Stimulated activated CD4-positive, alpha-beta T cell treated with anti-CD3 and anti-CD28 coated beads, Interleukin-2, amount 100 ng/mL, for 24 hours (primary cell): Measurements from ENCODE around the gene GID8.

Source experiments
- DNase-seq, 2 donors: peaks; one replicate each; pipeline ENCODE4 v3.0.0-alpha.2; 2020

The GID8 gene

DNA sequence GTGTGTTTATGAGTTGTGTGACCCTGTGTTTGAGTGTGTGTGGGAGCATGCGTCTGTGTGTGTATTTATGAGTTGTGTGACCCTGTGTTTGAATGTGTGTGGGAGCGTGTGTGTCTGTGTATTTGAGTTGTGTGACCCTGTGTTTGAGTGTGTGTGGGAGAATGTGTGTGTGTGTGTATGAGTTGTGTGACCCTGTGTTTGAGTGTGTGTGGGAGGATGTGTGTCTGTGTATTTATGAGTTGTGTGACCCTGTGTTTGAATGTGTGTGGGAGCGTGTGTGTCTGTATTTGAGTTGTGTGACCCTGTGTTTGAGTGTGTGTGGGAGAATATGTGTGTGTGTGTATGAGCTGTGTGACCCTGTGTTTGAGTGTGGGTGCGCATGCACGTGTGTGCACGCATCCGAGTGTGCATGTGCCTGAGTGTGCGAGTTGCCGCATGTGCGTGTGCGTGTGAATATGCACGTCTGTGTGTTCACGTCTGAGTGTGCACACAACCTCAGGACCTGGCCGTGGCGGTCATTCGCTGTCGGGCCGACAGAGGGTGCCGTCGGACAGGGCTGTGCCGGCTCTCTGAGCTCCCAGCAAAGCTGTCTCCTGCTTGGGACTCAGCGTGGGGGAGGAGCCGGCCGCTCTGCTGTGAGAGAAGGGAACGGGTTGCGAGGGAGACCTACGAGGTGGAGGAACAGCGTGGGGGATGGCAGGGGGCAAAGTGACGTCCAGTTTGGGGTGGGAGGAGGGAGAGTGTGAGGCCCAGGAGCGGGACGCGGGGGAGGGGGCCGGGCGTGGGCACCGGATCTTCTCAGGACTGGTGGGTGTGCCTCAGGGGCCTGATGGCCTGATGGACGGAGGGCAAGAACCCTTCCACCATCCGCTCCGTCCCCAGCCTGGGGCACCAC lies 34.2 kb downstream of the GID8 start:
- DNase-seq = peak; percentile 88 to 92

- DNase-seq = no peak
These were observed 35.1 kb downstream of the GID8 start for GRCh38 chr20:62972845-62973745.

DNA sequence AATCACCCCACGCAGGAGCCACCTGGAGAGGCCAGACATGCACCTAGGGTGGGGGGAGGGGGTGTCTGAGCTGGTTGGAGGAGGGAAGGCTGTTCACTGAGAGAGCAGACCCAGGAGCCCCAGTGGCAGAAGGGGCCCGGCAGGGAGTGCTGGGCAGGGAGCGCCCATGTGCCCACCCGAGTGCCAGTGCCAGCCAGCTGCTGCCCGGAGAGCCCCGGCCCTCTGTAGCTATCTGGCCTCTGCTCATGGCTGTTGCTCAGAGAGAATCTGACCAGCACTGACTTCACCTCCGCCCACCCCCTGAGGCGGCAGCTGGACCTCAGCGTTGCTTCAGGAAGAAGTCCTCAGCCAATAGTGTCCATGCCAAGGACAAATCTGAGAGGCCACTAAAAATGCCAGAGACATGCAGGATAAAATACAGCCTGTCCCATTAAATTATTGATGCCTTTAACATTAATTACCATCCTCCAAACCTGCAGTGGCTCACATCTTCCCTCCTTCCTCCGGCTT lies 37.4 kb downstream of the GID8 start:
- DNase-seq = no peak

- DNase-seq = no peak
These were observed 38.0 kb downstream of the GID8 start for GRCh38 chr20:62975812-62976508.

GRCh38 chr20:62976886-62977285 lies 38.9 kb downstream of the GID8 start:
- no peak for DNase-seq

- peak; percentile 76 to 77 for DNase-seq
These were observed 39.9 kb downstream of the GID8 start for GRCh38 chr20:62977613-62978560.

- DNase-seq = no peak
These were observed 40.6 kb downstream of the GID8 start for GRCh38 chr20:62978561-62978943.

DNA sequence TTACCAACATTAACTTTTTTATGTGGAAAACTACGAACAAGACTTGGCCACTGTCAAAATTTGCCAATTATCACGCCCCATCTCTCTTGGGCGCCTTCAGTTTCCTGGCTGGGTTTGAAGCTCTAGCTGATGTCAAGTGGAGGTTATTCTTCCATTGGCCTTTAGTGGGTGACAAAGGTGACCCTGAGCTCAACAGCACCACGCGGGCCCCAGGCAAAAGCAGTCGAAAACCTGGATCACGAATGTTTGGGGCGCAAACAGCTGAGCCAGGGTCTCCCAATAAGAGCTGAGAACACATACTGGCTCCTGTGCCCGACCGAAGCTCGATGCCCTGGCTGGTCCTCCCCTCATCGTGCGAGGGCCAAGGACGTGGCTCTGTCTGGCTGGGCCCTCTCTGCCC lies 41.4 kb downstream of the GID8 start:
- no peak for DNase-seq

DNA sequence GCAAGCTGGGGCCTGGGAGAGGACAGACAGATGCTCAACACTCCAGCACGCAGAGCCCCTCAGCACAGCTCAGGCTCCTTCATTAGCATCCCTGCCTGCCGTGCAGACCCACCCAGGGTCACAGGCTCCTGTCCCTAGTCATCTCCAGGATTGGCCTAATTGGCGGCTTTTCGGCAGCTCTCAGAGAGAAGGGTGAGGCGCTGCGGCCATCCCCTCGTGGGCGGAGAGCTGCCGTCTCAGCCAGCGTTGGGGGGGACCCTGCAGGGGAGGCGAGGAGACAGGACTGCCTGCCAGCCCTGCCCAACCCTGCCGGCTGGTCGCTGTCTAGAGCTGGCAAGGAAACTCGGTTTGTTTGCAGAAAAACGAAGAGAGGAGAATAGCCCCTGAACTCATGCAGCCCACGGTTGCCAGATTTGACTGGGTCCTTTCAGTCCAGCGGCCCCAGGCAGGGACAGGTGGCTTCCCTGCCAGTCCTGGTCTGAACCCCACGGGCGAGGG lies 42.0 kb downstream of the GID8 start:
- no peak for DNase-seq

- no peak for DNase-seq
These were observed 42.5 kb downstream of the GID8 start for GRCh38 chr20:62980380-62980960.

- peak; percentile 32 to 47 for DNase-seq
These were observed 43.0 kb downstream of the GID8 start for GRCh38 chr20:62980970-62981369.

- no peak for DNase-seq
These were observed 44.5 kb downstream of the GID8 start for GRCh38 chr20:62982124-62983075.

GRCh38 chr20:62983210-62983609 lies 45.3 kb downstream of the GID8 start:
- DNase-seq = no peak

DNA sequence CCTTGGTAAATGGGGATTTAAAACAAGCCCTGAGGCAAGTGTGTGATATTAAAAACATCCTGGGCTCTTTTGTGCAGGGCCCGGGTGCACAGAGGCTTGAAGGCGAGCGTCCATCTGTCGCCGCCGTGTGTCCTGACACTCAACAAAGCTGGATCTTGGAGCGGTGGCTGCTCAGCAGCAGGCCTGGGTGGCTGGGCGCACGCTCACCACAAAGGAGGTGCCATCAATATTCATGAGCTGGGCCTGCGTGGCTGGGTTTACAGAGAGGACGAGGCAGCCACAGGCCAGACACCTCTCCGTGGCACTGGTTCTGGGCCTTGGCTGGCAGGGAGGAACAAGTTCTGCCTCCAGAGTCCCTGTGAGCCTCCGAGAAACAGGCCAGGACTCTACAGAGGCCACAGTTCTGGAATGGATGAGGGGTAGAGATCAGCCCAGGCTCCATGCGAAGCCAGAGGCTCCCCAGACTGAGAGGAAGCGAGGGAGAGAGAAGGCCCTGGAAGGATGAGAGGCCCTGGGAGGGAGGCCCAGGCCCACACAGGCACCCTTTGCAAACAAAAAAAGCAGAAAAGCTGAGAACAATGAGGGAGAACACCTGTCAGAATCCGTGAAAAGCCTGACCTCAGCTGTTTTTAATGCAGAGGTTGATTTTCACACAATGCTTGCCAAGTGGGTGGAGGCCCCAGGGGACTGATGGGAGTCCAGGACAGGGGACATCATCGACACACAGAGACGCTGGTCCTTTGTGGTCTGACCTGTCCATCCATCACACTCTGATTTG lies 46.9 kb downstream of the GID8 start:
- no peak for DNase-seq

DNA sequence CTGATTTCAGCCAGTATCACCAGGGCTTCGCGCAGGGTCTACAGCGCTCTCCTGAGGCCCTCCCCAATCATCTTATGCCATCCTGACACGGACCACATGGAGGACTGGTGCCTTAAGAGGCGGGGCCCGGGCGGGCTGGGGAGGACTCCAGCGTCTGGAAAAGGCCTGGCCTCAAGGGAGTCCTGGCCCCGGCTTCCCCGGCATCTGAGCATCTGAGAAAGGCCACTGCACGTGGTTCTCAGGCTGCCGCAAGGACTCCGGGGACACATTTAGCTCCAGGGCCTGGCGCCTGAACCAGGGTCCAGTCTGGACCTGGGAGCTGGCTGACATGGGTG lies 47.5 kb downstream of the GID8 start:
- DNase-seq = no peak

- DNase-seq = no peak
These were observed 48.4 kb downstream of the GID8 start for GRCh38 chr20:62986257-62986800.

- no peak for DNase-seq
These were observed 49.2 kb downstream of the GID8 start for GRCh38 chr20:62987114-62987513.

DNA sequence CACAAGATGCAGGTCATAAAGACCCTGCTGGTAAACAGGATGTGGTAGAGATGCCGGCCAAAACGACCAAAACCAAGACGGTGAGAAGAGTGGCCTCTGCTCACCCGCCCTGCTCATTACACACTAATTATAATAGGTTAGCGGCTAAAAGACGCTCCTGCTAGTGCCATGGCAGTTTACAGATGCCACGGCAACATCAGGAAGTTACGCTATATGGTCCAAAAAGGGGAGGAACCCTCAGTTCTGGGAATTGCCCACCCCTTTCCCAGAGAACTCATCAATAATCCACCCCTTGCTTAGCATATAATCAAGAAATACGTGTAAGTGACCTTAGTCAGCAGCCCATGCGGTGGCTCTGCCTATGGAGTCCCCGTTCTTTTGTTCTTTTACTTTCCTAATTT lies 51.3 kb downstream of the GID8 start:
- no peak for DNase-seq

DNA sequence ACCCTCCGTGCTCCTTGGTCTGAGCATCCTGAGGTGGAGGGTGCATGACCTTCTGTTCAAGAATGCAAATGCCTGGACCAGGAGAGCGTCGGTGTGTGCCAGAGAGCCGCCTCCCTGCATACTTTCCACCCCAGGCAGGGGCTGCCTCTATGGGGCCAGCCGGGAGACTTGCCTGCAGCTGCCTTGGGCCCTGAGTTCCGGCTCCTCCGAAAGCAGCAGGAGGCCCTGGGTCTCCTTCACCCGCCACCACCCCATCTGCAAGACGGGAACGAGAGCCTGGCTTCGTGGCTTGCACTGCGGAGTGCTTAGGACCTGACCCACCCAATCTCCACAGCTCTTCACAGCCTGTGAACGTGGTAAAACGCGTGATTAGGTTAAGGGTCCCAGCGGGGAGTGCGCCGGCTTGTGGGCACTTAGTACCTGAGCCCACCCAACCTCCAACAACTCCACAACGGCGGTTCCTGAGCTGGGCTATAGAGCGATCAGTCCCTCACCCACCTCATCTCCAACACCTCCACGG lies 52.4 kb downstream of the GID8 start:
- no peak for DNase-seq
